ENCODE results near the gene CHPF2.

DNA sequence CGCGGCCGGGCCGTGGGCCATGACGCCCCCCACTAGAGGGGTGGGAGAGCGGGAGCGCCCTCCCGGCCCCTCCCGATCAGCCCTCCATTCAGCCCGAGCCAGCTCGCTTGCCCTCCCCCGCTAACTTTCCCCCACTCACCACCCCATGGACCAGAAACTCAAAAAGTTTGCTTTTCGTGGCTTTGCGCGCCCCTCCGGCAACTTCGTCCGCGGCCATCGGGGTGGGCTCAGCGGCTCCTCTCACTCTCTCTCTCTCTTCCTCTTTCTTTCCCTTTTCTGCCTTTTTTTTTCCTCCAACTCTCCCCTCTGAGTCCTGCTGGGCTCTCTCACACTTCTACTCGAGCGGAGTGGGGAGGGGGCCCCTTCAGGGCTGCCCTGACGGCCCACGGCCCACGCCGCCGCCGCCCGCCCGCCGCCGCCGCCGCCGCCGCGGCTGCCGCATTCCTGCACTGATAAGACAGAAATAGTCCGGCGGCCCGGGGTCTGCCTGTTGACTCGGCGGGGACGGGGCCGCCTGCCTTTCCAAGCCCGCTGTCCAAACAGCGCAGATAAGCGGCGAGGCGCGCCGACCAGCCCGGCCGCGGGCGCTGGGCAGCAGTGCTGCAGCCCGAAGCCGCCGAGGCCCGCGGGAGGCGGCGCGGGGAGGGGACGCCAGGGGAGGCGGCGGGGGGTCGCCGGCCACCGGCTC lies 16.2 kb downstream of the CHPF2 start, which contains the start of gene SMARCD3:
- TF ChIP-seq YY1 (IDR thresholded peaks at IDR 0.05; ENCODE audit: insufficient read depth, insufficient read length) (no peak), SUZ12 (IDR thresholded peaks at IDR 0.05; ENCODE audit: extremely low read depth, insufficient read depth, insufficient read length) (no peak)
